ENCODE data around the gene DNAJB2. TPM values are rescaled to one million over a fixed set of nuclear protein-coding genes. Genes with fewer than 3 reads are reported as not detected.

The DNAJB2 gene
- total RNA-seq, 3 donors from 2014 or later: 49.9 to 88.3 (median 59.0) TPM

DNA sequence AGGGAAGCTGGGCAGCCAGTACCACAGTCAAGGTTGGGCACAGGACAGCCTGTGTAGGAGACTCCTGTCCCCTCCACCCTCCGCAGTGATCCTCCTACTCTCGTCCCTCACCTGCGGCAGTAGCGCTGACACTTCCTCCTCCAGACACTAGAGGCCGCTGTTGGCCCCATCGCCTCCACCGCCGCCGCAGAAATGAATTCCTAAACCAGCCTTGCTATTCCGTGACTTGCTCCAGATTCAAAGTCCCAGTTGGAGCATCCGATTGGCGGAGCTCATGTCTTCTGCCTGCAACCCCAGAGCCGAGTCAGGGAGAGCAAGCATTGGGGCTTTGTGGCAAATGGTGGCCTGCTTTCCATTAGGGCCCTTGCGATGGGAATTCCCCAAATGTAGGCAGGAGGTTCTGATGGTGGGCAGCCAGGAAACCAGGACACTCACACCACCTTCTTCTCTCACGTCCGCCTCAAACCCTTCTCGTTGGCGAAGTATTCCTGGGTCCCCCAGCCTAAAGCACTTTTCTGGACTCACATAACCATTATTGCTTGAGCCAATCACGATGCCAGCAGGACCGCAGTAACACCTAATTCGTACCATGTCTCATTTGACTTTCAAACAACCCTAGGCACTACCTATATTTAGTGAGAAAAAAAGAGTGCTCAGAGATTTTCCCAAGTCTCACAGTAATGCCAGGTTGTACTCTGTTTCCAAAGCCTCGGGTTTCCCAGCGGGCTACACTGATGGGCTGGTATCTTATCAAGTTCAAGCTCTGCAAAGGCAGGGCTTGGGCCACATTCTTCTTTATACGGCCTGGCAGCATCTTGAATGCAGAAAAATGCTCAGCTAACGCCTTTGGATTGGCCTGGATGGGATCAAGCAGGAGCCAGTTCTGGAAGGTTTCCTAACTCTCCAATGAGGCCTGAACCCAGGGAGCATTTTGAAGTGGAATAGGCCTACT lies 1.2 kb upstream of the DNAJB2 start:
- H3K27me3 ChIP-seq: no peaks in the 10 kb centered on the region
- no peaks in the 10 kb centered on the region for H3K9me3 ChIP-seq
- intact Hi-C loops (cut with DNase I; ENCODE audit: low total_unique reads): loop anchor here (2.0 kb wide), 1 partner anchor 41 kb away; no protein-coding TSS in a partner anchor
- H3K4me1 ChIP-seq: peaks cover 13 to 16% of the 10 kb centered on the region in 2 donors
- peak overlapping the region; percentile 98 for H3K27ac ChIP-seq
- H3K36me3 ChIP-seq: no peaks in the 10 kb centered on the region
- peak in 1 of 3 donors; percentile 37 for TF ChIP-seq POLR2AphosphoS5 (IDR thresholded peaks at IDR 0.05)
- TF ChIP-seq POLR2A (IDR thresholded peaks at IDR 0.05): no peak
- TF ChIP-seq, protein P1, sequence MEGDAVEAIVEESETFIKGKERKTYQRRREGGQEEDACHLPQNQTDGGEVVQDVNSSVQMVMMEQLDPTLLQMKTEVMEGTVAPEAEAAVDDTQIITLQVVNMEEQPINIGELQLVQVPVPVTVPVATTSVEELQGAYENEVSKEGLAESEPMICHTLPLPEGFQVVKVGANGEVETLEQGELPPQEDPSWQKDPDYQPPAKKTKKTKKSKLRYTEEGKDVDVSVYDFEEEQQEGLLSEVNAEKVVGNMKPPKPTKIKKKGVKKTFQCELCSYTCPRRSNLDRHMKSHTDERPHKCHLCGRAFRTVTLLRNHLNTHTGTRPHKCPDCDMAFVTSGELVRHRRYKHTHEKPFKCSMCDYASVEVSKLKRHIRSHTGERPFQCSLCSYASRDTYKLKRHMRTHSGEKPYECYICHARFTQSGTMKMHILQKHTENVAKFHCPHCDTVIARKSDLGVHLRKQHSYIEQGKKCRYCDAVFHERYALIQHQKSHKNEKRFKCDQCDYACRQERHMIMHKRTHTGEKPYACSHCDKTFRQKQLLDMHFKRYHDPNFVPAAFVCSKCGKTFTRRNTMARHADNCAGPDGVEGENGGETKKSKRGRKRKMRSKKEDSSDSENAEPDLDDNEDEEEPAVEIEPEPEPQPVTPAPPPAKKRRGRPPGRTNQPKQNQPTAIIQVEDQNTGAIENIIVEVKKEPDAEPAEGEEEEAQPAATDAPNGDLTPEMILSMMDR (IDR thresholded peaks at IDR 0.05): peak; percentile 88 to 98 (median 91)
- H3K4me3 ChIP-seq: peak overlapping the region in 2 of 3 donors; percentile 13 to 87
- peak; percentile 77 to 87 for DNase-seq (ENCODE audit: low spot score in 2 of 2)

DNA sequence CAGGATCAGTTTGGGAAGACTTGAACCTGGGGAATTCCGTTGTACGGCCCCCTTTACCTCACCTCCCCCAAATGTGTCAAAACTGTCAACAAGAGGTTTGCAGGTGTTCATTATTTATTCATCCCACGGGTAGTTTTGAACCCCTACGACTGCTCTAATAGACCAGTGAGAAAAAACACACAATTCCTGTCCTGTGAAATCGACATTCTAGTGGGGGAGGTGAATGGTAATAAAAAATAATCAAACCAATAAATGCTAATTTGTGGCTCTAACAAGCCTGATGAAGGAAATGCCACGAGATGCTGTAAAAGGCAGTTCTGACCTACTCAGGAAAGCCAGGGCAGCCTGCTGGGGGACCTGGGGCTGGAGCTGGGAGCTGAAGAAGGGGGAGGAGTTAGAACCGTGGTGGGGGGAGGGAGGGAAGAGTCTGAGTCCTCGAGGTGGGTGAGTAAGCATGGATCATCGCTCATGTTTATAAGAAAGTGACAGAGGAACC lies 463 bp upstream of the DNAJB2 start:
- DNase-seq (ENCODE audit: low spot score in 2 of 2): no peak
- Histone ChIP-seq H3K36me3 (no peaks in the 10 kb centered on the region), H3K4me3 (peak overlapping the region; percentile 72 to 87 (median 84)), H3K27ac (peak overlapping the region; percentile 98), H3K4me1 (peaks cover 13 to 16% of the 10 kb centered on the region in 2 donors), H3K9me3 (no peaks in the 10 kb centered on the region), H3K27me3 (no peaks in the 10 kb centered on the region)
- intact Hi-C loops (cut with DNase I; ENCODE audit: low total_unique reads): loop anchor here (2.0 kb wide), 1 partner anchor 42 kb away; no protein-coding TSS in a partner anchor
- no peak for TF ChIP-seq POLR2AphosphoS5 (IDR thresholded peaks at IDR 0.05)
- TF ChIP-seq, protein P1 (IDR thresholded peaks at IDR 0.05): no peak
- TF ChIP-seq POLR2A (IDR thresholded peaks at IDR 0.05): no peak

DNA sequence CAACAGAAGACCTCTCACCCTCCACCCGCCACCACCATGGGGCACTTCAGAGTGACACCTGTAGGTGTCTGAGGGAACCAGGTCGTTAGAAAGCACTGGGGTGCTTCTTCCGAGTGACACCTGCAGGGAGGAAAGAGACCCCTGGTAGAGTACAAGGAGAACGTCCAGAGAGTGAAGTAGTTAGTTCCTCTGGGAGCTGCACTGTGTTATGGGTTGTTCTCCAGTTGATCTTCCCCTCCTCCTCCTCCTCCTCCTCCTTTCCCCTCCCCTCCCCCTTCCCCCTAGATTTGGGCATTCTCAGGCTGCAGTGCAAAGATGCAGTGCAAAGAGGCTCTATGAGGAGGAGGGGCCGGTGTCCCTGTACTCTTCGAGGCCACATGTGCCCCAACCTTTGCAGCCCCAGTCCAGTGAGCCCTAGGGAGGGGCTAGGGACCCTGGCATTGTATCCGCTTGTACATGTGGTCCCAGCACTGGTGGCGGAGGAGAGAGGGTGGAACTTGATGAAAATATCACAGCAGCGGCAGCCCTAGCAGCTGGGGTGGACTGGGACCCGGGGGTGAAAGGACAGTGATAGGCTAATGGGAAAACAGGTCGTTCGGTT lies 850 bp downstream of the DNAJB2 start:
- intact Hi-C loops (cut with DNase I; ENCODE audit: low total_unique reads): loop anchor here (2.0 kb wide), 1 partner anchor 43 kb away; no protein-coding TSS in a partner anchor
- H3K4me1 ChIP-seq: peaks cover 13 to 21% of the 10 kb centered on the region in 2 donors
- DNase-seq (ENCODE audit: low spot score in 2 of 2): no peak

DNA sequence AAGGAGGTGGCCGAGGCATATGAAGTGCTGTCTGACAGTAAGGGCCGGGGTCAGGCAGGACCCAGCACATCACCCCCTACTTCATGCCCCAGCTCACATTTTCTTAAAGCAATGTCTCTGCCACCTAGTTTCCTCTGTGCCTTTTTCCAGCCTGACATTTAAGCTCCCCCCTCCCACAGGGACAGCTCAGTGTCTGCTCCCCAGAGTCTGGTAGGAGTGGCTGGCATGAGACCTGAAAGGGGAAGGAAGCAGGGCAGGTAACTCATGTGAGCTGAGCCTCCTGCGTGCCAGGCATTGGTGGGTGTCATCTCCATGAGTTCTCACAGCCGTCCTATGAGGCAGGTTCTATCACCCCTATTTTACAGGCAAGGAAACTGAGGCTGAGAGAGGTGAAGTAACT lies 1.5 kb downstream of the DNAJB2 start:
- DNase-seq (ENCODE audit: low spot score in 2 of 2): no peak

More for the DNA sequence above, 850 bp downstream of the DNAJB2 start:
- Histone ChIP-seq H3K9me3 (no peaks in the 10 kb centered on the region), H3K27ac (peak overlapping the region; percentile 98), H3K4me3 (peak overlapping the region; percentile 72 to 87 (median 84)), H3K27me3 (no peaks in the 10 kb centered on the region), H3K36me3 (no peaks in the 10 kb centered on the region)
- TF ChIP-seq POLR2AphosphoS5 (IDR thresholded peaks at IDR 0.05): no peak
- TF ChIP-seq, protein P1 (IDR thresholded peaks at IDR 0.05): peak in 1 of 3 donors; percentile 56

More for the DNA sequence above, 1.5 kb downstream of the DNAJB2 start:
- Histone ChIP-seq H3K9me3 (no peaks in the 10 kb centered on the region), H3K4me1 (peaks cover 13 to 26% of the 10 kb centered on the region in 2 donors), H3K4me3 (peak overlapping the region in 1 of 3 donors; percentile 84), H3K27ac (peak overlapping the region; percentile 6 to 98), H3K36me3 (no peaks in the 10 kb centered on the region), H3K27me3 (no peaks in the 10 kb centered on the region)
- TF ChIP-seq, protein P1 (IDR thresholded peaks at IDR 0.05): no peak
- no peak for TF ChIP-seq POLR2AphosphoS5 (IDR thresholded peaks at IDR 0.05)
- no peak for TF ChIP-seq POLR2A (IDR thresholded peaks at IDR 0.05)
- intact Hi-C loops (cut with DNase I; ENCODE audit: low total_unique reads): no loop called here
